Left renal pelvis (tissue), 4 donors: Measurements from ENCODE around the gene TANK. TPM values are rescaled to one million over a fixed set of nuclear protein-coding genes. Genes with fewer than 3 reads are reported as not detected.
"Not testable (repeated sequence)": the region's sequence is repeated elsewhere in the genome, so short reads cannot be mapped to it uniquely, and the experiment has no call there.

Experiments
- DNase-seq, 4 donors: peaks; one replicate each; pipeline ENCODE4 v3.0.0-alpha.2; 2013; ENCODE audit warnings: low read depth in 4 of 4, low spot score in 3 of 4
- polyA plus RNA-seq, 4 donors: library from polyadenylated mRNA; unstranded; fragments of 120-200 nt; gene quantifications; one replicate each; pipeline ENCODE4 v1.2.1, GENCODE V29; 2013; ENCODE audit not compliant: insufficient read length in 4 of 4

TANK gene
- polyA plus RNA-seq, 4 donors: 51.5 to 67.2 (median 56.1) TPM

DNA sequence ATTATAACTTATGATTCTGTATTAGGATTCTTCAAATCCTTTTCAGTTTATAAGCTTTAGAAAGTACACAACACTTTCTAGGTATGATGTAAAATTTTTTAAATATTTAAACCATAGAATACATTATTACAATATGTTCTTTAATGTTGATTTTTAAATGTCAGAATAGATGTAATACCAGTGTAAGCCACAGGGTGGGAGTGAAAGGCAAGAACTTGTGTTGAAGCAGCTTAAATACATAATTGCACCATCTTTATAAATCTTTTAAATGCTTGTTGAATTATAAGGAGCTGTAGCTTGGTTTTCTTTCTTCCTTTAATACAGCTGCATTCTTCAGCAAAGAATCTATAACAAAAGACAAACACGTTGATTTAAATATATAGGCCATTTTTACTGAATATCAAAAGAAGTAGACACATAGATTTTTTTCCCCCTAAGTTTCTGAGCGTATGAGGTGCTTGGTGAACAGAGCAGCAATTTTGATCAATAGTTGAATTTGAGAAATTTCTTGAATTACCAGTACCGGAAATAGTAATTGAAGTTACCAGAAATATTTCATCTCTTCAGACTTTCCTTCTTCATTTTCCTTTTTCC lies 63.0 kb downstream of the TANK start:
- no peak for DNase-seq

- no peak for DNase-seq
Measured at GRCh38 chr2:161228511-161229240, 68.4 kb downstream of the TANK start.

DNA sequence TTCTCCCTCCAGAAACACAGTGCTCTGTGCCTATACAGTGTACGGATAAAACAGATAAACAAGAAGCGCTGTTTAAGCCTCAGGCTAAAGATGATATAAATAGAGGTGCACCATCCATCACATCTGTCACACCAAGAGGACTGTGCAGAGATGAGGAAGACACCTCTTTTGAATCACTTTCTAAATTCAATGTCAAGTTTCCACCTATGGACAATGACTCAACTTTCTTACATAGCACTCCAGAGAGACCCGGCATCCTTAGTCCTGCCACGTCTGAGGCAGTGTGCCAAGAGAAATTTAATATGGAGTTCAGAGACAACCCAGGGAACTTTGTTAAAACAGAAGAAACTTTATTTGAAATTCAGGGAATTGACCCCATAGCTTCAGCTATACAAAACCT lies 70.7 kb downstream of the TANK start:
- no peak for DNase-seq

DNA sequence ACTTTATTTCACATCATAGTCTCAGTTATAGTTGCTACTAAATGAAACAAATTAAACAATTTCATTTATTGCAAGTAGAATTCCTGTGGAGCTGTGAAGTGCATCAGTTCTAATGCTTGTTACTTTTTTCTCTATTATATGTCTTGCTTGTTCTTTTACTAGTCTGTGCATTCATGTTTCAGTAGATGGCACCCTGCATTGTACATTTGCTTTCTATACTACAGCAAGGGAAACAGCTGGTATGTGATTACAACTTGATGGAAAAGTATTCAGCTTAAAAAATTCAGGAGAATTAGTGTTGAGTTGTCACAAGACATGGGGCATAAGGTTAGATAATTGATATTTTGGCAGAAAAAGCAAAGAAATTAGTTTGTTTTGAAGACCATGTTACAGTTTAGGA lies 72.3 kb downstream of the TANK start:
- no peak for DNase-seq

DNA sequence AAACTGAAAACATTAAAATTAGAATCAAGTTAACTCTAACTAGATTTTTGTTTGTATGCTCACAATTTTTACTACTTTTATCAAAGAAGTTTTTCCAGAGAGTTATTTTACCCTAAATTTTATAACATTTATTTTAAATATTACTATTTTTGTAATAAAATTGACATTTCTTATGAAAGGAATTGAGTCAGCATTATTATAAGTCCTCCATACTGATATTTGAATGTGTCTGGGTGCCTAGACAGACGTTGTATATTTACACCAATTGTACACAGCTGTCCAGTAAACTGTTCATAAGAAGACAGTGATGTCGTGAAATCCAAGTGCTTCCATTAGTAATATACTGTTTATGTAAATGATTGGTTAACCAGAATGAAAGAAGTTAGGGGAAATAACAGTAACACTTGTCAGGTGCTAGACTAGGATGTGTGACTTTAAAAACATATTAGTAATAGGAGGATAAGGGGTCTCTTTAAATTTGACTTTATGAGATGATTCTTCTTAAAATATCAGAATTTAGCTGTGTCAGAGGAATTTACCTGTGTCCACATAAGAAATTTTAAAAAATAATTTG lies 73.7 kb downstream of the TANK start:
- DNase-seq: no peak

DNA sequence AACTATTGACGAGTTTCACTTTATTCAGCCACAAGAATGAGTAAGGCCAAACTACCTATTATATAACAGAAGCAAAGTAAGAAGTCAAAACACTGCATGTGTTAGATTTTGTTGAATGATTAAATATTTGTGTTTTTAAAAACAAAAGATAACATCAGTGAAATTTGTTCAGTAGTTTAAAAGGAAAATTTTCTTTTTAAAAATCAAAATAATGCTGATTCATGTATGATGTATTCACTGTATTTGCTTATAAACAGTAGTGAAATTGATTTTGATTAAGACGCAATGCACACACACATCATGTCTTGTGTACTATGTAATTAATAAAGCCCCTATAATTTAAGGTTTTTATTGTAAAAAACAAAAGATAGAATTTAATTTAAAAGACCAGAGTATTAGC lies 74.4 kb downstream of the TANK start:
- no peak for DNase-seq

GRCh38 chr2:161237392-161238264 lies 77.4 kb downstream of the TANK start:
- DNase-seq: no peak

- no peak for DNase-seq
Measured at GRCh38 chr2:161238265-161238559, 78.0 kb downstream of the TANK start.

DNA sequence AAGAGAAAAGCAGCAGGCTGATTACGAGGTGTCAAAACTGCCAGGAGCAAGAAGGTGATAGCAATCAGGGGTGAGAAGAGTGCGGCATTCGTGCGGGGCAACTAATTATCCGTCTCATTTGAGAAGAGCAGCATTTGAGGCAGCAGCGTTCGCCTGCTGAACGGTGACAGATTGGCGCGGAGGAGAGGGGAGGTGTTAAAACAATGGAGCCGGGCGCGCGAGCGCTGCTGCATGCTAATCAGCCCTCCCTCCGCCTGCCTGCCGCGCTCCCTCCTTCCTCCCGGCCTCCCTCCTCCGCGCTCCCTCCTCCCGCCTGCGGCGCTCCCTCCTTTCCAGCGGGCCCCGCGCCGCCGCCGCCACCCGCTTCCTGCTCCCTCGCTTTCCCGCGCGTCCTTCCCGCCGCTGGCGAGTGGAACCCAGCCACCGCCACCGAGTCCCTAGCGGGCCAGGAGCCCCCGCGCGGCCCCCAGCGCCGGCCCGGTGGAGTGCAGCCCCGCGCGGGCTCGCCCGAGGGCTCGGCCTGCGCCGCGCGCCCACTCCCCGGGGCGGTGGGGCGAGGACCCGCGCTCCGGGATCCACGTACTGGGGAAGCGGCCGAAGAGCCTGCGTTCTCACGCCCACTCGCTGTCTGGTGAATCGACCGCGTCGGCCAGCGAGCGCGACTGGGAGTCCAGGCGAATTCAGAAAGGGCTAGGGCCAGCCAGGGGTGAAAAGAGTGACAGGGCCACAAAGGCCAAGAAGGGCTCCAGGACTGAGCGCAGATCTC lies 78.5 kb downstream of the TANK start:
- peak in 1 of 4 donors; percentile 48 for DNase-seq

GRCh38 chr2:161239326-161240109 lies 79.3 kb downstream of the TANK start:
- no peak for DNase-seq

DNA sequence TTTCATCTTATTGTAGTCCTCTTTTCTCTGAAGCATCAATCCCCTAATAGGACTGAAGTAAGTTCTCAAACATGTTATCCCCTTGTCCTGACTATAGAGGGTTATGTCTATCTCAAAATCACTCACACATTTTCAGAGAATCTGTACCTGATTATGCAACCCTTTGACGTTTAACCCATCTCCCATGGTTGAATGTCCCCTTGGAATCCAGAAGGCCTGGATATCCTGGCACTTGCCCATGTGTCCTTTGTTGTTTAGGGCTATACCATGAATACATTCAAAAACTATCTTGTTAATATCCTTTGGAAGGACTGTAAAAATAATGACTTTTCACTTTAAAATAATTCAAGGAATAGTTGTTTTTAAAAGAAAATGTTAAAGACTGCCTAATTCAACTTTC lies 81.7 kb downstream of the TANK start:
- no peak for DNase-seq

DNA sequence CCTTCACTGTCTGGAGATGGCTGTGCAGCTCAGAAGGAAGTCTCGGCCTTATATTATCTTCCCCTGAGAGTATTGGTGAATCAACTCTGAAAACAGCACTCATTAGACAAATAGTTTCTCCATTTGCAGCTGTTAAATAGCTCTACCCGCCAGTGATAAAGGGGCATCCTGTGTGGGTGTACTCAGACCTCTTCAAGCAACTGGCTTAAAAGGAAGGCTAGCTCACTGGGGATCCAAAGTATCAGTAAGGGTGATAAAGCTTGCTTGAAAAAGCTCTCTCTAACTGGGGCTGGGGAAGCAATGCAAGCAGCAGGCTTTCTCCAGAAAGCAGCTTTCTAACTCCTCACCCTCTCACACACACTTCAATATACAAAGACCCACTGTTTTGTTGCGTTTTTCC lies 83.1 kb downstream of the TANK start:
- DNase-seq: no peak

DNA sequence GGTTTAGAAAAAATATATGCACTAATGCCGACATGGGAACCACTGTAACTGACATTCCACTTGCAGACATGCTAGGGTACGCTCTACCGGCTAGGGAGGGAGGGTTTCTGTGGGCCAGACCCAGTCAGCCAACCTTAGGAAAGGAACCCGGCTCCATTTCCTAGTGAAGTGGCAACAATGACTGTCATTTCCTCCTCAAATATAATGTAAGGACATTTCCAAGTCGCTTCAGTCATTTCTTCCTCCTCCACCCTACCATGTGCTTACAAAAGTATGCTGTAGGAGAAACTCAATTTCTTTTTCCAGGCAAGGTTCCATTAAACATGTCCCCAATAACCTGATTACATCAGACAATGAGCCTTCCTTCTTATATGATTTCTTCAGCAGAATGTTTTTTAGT lies 83.7 kb downstream of the TANK start:
- no peak for DNase-seq

GRCh38 chr2:161244387-161245260 lies 84.4 kb downstream of the TANK start:
- not testable (repeated sequence) for DNase-seq

DNA sequence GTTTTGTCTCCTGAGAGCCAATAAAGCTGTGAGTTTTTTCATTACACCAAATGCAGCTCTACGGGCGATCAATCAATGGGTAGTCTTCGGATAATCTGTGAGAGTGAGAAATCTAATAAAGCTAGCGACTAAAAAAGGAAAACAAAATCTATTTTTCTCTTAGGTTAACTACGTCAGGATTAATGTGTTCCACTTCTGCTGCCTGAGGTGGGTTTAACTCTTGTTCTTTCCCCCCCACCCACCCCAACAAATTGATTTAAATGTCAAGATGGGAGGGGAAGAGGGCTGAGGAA lies 85.0 kb downstream of the TANK start:
- DNase-seq: no peak

DNA sequence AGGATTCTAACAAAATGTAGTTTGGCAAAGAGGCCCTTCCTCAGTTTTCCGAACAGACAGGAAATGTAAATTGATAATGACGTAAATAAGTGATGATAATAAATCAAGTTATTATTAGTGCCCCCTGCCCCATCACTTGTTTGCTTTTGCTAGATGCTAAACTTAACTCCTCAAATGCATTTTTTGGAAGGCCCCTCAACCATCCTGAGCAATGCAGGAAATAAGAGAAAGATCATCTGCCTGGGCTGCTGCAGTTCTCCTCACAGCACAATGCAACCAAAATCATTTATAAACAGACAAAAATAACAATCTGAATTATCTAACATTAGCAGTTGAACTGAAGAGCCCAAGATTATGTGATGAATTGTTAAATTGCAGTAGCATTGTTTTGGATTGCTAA lies 85.4 kb downstream of the TANK start:
- DNase-seq: no peak

DNA sequence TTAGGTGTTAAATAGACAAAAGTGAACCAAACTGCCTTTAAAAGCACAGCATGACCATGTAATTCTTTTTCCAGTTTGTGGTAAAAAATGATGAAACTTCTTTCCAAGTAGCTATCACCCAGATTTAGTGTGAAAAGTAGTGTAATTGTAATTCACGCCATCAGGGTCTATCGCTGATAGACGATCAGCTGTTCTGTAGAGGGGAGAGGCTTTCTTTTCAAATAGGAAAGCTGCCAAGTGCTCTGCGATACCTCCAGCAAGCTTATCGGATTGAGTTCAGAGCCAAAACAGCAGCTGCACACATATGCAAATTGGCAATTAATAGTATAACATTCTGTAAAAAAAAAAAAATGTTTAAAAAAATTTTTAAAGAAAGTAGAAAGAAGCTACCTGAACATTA lies 86.1 kb downstream of the TANK start:
- DNase-seq: no peak

DNA sequence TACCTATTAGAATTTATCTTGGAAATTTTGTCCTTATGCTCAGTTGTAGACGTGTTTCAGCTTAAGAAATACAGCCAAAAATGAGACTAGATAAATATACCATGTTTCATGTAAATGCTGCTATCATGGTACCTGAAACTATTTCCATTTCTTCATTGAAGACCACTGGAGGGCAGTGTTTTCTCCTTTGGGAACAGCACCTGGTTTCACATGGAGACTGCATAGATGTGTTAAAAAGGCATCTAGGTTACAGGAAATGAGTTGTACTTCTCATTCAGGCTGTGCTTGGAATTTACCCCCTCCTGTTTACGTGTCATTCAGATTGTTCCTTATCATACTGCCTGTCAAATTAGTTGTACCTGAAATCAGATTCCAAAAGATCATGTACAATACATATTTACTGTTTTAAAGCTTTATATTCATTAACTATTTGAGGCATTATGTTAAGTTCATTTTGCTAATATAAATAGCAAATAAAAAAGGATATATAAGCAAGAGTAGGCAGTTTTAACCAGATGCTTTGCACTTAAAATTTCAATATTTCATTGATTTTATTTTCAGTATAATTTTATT lies 90.7 kb downstream of the TANK start:
- peak in 1 of 4 donors; percentile 45 for DNase-seq
